SU-DHL-6 (cell line): ENCODE results near the gene G2E3.

Experiments
- EZH2phosphoT487 ChIP-seq: fragments of 200-600 bp; sonication (generic), shearing (Covaris generic); conservative IDR thresholded peaks from 2 replicates; pipeline ENCODE4 v1.6.1; 2018; ENCODE audit warnings: mild to moderate bottlenecking, antibody characterized with exemption, low read length, moderate library complexity, mixed read lengths
- TF ChIP-seq, protein P1 (sequence below): fragments of 200-600 bp; sonication (generic); IDR thresholded peaks from one replicate; pipeline ENCODE4 v1.5.1; 2017; ENCODE audit warnings: antibody characterized with exemption, mild to moderate bottlenecking, low read length, moderate library complexity; ENCODE audit not compliant: insufficient read depth, poor library complexity, severe bottlenecking

DNA sequence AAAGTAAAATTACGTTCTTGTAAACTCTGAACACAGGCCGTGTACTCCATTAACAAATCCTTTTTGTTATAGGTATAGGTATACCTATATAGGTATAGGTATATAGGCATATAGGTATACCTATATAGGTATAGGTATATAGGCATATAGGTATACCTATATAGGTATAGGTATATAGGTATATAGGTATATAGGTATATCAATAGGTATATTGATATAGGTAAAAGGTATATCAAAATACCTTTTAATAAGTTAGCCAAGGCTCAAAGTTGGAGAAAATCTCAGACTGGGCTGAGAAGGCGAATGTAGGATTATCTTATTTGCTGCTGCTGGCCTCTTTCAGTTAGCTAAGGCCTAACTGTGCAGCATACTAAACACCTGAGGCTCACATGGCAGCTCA lies 66.6 kb downstream of the G2E3 start:
- TF ChIP-seq, protein P1, sequence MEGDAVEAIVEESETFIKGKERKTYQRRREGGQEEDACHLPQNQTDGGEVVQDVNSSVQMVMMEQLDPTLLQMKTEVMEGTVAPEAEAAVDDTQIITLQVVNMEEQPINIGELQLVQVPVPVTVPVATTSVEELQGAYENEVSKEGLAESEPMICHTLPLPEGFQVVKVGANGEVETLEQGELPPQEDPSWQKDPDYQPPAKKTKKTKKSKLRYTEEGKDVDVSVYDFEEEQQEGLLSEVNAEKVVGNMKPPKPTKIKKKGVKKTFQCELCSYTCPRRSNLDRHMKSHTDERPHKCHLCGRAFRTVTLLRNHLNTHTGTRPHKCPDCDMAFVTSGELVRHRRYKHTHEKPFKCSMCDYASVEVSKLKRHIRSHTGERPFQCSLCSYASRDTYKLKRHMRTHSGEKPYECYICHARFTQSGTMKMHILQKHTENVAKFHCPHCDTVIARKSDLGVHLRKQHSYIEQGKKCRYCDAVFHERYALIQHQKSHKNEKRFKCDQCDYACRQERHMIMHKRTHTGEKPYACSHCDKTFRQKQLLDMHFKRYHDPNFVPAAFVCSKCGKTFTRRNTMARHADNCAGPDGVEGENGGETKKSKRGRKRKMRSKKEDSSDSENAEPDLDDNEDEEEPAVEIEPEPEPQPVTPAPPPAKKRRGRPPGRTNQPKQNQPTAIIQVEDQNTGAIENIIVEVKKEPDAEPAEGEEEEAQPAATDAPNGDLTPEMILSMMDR = no peak
- TF ChIP-seq EZH2phosphoT487 = no peak
